ENCODE results near the gene INO80D. TPM values are rescaled to one million over a fixed set of nuclear protein-coding genes. Genes with fewer than 3 reads are reported as not detected.
"Not testable (repeated sequence)": the region's sequence is repeated elsewhere in the genome, so short reads cannot be mapped to it uniquely, and the experiment has no call there.

Gene INO80D
- total RNA-seq, 1 donor from 2014 or later: 5.0 TPM

DNA sequence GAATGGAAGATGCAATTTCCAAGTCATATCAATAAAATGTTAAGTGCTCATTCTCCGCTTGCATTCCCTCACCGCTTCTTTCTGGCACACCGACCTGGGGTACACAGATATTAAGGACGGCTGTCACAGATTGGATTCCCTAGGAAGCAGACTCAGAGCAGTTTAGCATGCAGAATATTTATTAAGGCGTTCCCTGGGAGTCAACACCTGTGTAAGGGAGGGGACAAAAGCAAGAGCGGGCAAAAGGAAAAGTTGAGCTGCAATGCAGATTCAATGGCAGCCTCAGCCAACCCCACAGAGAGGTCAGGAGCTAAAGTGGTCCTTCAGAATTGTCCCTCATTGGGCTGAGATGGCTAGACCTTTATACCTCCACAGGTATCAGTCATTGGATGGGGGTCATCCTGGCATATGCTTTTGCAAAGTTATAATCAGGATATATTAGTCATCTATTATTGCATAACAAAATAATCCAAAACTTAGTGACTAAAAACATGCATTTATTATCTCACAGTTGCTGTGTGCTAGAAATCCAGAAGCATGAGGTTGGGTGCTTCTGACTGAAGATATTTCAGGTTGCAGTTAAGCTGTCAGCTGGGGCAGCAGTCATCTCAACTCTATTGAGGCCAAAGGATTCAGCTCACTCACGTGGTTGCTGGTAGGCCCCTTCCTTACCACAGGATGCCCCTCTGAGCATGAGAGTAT lies 27.0 kb upstream of the INO80D start:
- TF ChIP-seq, protein P1, sequence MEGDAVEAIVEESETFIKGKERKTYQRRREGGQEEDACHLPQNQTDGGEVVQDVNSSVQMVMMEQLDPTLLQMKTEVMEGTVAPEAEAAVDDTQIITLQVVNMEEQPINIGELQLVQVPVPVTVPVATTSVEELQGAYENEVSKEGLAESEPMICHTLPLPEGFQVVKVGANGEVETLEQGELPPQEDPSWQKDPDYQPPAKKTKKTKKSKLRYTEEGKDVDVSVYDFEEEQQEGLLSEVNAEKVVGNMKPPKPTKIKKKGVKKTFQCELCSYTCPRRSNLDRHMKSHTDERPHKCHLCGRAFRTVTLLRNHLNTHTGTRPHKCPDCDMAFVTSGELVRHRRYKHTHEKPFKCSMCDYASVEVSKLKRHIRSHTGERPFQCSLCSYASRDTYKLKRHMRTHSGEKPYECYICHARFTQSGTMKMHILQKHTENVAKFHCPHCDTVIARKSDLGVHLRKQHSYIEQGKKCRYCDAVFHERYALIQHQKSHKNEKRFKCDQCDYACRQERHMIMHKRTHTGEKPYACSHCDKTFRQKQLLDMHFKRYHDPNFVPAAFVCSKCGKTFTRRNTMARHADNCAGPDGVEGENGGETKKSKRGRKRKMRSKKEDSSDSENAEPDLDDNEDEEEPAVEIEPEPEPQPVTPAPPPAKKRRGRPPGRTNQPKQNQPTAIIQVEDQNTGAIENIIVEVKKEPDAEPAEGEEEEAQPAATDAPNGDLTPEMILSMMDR (conservative IDR thresholded peaks at IDR 0.05; ENCODE audit: low read depth, low read length): no peak
- no peak overlapping the region for H3K4me3 ChIP-seq (ENCODE audit: low read depth, low read length)
- DNase-seq (ENCODE audit: low read depth): no peak

DNA sequence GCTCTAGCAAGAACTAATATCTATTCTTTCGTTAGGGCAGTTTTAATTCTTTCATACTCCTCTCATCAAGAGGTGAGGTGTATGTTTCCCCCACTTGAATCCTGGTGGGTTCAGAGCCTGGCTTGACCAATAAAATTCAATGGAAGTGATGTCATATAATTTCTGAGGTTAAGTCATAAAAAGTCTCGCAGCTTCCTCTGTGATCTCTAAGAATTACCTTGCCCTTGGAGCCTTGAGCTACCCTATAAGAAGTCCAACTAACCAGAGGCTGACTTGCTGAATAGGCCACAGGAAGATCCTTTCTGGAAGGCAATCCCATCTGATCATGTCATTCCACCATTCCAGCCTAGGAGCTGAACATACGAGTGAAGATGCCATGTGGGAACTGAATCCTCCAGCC lies 26.1 kb upstream of the INO80D start:
- H3K4me3 ChIP-seq (ENCODE audit: low read depth, low read length): no peak overlapping the region
- DNase-seq (ENCODE audit: low read depth): no peak
- TF ChIP-seq, protein P1 (conservative IDR thresholded peaks at IDR 0.05; ENCODE audit: low read depth, low read length): no peak

DNA sequence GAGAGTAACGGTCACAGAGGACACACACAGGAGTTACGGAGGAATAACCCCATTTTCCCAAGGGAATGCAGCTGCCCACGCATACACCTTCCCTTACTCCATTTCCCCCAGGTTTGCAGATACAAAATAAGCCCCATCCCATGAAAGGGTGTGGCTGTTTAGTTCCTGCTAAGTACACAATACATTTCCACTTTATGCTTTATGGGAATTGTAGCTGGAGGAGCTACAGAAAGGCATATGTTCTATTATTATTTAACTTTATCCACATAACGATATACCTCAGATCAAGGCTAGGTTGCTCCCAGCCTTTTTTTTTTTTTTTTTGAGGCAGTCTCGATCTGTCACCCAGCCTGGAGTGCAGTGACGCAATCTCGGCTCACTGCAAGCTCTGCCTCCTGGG lies 22.7 kb upstream of the INO80D start:
- no peak for DNase-seq (ENCODE audit: low read depth)
- no peak overlapping the region for H3K4me3 ChIP-seq (ENCODE audit: low read depth, low read length)
- TF ChIP-seq, protein P1 (conservative IDR thresholded peaks at IDR 0.05; ENCODE audit: low read depth, low read length): no peak

DNA sequence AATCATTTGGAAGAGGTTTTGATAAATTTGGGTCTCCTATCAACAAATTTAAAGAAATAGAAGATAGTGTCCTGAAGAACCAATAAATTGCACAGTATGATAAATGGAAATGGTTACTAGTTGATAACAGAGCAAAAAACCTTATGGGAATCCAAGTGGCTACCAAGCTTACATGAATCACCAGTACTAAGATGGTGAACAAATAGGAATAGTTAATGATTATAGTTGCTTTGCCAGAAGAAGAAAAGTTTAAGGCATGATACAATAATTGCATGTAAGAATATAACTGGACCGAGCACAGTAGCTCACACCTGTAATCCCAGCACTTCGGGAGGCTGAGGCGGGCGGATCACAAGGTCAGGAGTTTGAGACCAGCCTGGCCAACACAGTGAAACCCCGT lies 19.6 kb upstream of the INO80D start:
- DNase-seq (ENCODE audit: low read depth): peak; percentile 53
- TF ChIP-seq, protein P1 (conservative IDR thresholded peaks at IDR 0.05; ENCODE audit: low read depth, low read length): no peak
- no peak overlapping the region for H3K4me3 ChIP-seq (ENCODE audit: low read depth, low read length)

DNA sequence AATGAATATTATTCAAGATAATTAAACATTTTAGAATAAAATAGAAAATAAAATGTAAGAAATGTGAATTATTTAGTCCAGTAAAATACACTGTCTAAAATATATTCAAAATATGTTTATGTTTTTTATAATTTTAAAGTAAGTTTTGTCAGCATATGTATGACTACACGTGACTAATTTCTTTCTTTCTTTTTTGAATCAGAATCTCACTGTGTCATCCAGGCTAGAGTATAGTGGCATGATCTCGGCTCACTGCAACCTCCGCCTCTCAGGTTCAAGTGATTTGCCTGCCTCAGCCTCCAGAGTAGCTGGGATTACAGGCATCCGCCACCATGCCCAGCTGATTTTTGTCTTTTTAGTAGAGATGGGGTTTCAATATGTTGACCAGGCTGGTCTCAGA lies 19.1 kb upstream of the INO80D start:
- TF ChIP-seq, protein P1 (conservative IDR thresholded peaks at IDR 0.05; ENCODE audit: low read depth, low read length): no peak
- H3K4me3 ChIP-seq (ENCODE audit: low read depth, low read length): no peak overlapping the region
- DNase-seq (ENCODE audit: low read depth): no peak

DNA sequence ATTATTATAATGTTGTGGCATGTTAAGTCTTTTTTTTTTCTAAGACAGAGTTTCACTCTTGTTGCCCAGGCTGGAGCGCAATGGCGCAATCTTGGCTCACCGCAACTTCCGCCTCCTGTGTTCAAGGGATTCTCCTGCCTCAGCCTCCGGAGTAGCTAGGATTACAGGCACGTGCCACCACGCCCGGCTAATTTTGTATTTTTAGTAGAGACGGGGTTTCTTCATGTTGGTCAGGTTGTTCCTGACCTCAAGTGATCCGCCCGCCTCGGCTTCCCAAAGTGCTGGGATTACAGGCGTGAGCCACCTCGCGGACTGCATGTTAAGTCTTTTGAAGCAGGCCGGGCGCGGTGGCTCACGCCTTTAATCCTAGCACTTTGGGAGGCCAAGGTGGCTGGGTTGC lies 12.9 kb upstream of the INO80D start:
- DNase-seq (ENCODE audit: low read depth); H3K4me3 ChIP-seq (ENCODE audit: low read depth, low read length): not testable (repeated sequence)

DNA sequence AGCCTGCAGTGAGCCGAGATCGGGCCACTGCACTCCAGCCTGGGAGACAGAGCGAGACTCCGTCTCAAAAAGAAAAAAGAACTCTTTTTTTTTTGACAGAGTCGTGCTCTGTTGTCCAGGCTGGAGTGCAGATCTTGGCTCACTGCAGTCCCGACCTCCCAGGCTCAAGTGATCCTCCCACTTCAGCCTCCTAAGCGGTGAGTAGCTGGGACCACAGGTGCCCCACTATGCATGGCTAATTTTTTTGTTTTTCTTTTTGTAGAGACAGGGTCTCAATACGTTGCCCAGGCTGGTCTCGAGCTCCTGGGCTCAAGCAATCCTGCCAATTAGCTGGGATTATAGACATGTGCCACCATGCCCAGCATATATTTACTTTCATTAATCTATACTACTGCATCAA lies 12.5 kb upstream of the INO80D start:
- TF ChIP-seq, protein P1 (conservative IDR thresholded peaks at IDR 0.05; ENCODE audit: low read depth, low read length): no peak
- no peak overlapping the region for H3K4me3 ChIP-seq (ENCODE audit: low read depth, low read length)
- DNase-seq (ENCODE audit: low read depth): no peak
